ENCODE data around the gene ADGRB3.

DNA sequence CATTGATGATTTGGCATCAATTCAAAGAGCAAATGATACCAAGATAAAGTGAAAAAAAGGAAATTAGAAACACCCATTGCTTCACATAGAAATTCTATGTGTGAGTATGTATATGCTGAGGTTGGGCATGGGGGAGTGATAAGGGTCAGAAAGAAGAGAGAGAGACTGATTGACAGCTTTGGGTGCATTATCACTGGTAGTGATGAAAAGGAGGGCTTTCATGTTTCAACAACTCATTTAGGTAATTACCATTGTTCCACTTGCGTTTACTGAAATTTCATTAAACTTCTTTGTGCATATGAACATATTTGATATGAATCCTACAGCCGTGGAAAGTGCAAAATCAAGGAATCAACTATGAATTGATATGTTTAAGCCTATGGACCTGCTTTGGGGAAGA lies 84.7 kb downstream of the ADGRB3 start:
- TF ChIP-seq, protein P1, sequence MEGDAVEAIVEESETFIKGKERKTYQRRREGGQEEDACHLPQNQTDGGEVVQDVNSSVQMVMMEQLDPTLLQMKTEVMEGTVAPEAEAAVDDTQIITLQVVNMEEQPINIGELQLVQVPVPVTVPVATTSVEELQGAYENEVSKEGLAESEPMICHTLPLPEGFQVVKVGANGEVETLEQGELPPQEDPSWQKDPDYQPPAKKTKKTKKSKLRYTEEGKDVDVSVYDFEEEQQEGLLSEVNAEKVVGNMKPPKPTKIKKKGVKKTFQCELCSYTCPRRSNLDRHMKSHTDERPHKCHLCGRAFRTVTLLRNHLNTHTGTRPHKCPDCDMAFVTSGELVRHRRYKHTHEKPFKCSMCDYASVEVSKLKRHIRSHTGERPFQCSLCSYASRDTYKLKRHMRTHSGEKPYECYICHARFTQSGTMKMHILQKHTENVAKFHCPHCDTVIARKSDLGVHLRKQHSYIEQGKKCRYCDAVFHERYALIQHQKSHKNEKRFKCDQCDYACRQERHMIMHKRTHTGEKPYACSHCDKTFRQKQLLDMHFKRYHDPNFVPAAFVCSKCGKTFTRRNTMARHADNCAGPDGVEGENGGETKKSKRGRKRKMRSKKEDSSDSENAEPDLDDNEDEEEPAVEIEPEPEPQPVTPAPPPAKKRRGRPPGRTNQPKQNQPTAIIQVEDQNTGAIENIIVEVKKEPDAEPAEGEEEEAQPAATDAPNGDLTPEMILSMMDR (IDR thresholded peaks at IDR 0.05 in 8 of 11, conservative IDR thresholded peaks at IDR 0.05 in 3 of 11): no peak
- TF ChIP-seq POLR2A (IDR thresholded peaks at IDR 0.05) (no peak), POLR2AphosphoS5 (IDR thresholded peaks at IDR 0.05) (no peak)

Data from spleen (tissue), 7 donors.